Left lung (tissue), 10 donors: ENCODE measurements around the gene COL4A2. TPM values are rescaled to one million over a fixed set of nuclear protein-coding genes. Genes with fewer than 3 reads are reported as not detected.

Experiments used
- ATAC-seq: fragments of 200-7000 bp; cut with Tn5 transposase; one replicate; pipeline ENCODE4 v1.9.1; 2020; ENCODE audit warnings: moderate library complexity
- DNase-seq, 4 donors: peaks; one replicate each; pipeline ENCODE4 v3.0.0-alpha.2; 2013 to 2020
- H3K27ac ChIP-seq, 2 donors: fragments of 200-600 bp; sonication (generic) in 1 of 2; one replicate each; pipeline versions ENCODE4 v1.5.0 to v1.8.0; 2020 to 2021
- H3K27me3 ChIP-seq, 2 donors: fragments of 200-600 bp; sonication (generic) in 1 of 2; one replicate each; pipeline versions ENCODE4 v1.5.0 to v1.8.0; 2020 to 2021
- H3K36me3 ChIP-seq, 2 donors: fragments of 200-600 bp; sonication (generic) in 1 of 2; one replicate each; pipeline versions ENCODE4 v1.5.0 to v1.8.0; 2020 to 2021
- H3K4me1 ChIP-seq, 2 donors: fragments of 200-600 bp; one replicate each; pipeline ENCODE4 v1.8.0; 2021
- H3K4me3 ChIP-seq, 2 donors: fragments of 200-600 bp; sonication (generic) in 1 of 2; one replicate each; pipeline versions ENCODE4 v1.5.0 to v1.8.0; 2020 to 2021; ENCODE audit warnings: mild to moderate bottlenecking in 1 of 2
- H3K9me3 ChIP-seq, 2 donors: fragments of 200-600 bp; sonication (generic) in 1 of 2; one replicate each; pipeline versions ENCODE4 v1.5.0 to v1.8.0; 2020 to 2021
- intact Hi-C, 2 donors: fragments of 100-400 bp; cut with DNase I; formaldehyde crosslinking; loops; one replicate each; pipeline versions ENCODE4 v1.11.2 to v1.14.2; 2022
- polyA plus RNA-seq, 6 donors: library from polyadenylated mRNA; unstranded; fragments of 120-200 nt; gene quantifications; one replicate each; pipeline ENCODE4 v1.2.1, GENCODE V29; 2013; ENCODE audit not compliant: insufficient read length in 6 of 6
- total RNA-seq, 2 donors: library from RNA; stranded (reverse); fragmentation: NEBNext Ultra II Directional; extraction: Animal tissue kit (Norgen Biotek cat#: 25700); gene quantifications; one replicate each; pipeline ENCODE4 v1.2.1, GENCODE V29; 2021
- TF ChIP-seq, protein P1 (sequence below), 2 donors: fragments of 200-600 bp; sonication (generic) in 1 of 2; IDR thresholded peaks; one replicate each; pipeline versions ENCODE4 v1.5.0 to v1.8.0; 2021; ENCODE audit warnings: antibody characterized with exemption in 2 of 2
- donor health status: DM: no; HTN: yes; CAD: no.
- donor health status: DM: no; HTN: no; CAD: no.

The COL4A2 gene
- total and polyA plus RNA-seq, 8 donors: 307 to 638 (median 395) TPM

DNA sequence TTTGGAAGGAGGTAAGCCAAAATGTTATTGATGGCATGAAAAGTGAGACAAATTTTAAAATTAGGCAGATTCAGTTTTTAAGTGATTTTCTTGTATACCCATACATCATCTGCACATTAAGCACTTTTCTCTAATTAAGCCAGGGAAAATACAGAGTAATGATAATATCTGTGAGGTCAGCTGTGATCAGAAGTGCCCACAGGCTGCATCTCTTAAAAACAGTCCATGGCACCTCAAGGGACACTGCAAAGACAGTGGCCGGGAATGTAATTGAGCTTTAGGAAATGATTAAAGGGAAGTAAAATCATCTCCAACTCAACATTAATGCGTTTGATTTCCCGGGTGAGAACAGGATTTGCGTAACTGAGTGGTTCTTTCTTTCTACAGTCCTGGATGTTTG lies 2.1 kb upstream of the COL4A2 start:
- H3K27me3 ChIP-seq: peaks cover 22 to 72% of the 10 kb centered on the region in 2 donors
- intact Hi-C loops: no loop called here
- peaks cover 3 to 8% of the 10 kb centered on the region in 2 donors for H3K4me1 ChIP-seq
- no peaks in the 10 kb centered on the region for H3K9me3 ChIP-seq
- peak overlapping the region; percentile 55 to 71 for H3K4me3 ChIP-seq
- TF ChIP-seq, protein P1, sequence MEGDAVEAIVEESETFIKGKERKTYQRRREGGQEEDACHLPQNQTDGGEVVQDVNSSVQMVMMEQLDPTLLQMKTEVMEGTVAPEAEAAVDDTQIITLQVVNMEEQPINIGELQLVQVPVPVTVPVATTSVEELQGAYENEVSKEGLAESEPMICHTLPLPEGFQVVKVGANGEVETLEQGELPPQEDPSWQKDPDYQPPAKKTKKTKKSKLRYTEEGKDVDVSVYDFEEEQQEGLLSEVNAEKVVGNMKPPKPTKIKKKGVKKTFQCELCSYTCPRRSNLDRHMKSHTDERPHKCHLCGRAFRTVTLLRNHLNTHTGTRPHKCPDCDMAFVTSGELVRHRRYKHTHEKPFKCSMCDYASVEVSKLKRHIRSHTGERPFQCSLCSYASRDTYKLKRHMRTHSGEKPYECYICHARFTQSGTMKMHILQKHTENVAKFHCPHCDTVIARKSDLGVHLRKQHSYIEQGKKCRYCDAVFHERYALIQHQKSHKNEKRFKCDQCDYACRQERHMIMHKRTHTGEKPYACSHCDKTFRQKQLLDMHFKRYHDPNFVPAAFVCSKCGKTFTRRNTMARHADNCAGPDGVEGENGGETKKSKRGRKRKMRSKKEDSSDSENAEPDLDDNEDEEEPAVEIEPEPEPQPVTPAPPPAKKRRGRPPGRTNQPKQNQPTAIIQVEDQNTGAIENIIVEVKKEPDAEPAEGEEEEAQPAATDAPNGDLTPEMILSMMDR (IDR thresholded peaks at IDR 0.05): no peak
- no peaks in the 10 kb centered on the region for H3K36me3 ChIP-seq
- DNase-seq: no peak
- peak overlapping the region; percentile 79 to 85 for H3K27ac ChIP-seq
- no peak for ATAC-seq

DNA sequence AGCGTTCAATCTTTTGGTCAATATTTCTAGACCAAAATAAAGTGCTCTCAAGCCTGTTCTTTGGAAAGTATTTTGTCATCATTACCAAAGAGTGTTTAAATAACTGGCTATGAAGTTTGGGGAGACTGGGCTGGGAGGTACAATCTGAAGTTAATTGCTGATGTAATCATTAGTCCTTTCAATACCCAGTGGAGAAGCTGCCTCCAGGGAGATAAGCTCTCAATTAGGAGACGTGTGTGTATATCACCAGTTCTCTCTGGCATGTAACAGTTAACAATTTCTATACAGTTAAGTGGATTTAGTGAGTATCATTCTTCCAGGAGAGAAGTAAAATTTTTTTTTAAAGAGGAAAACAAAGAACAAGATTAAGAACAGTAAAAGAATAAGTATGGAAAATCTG lies 1.5 kb upstream of the COL4A2 start:
- intact Hi-C loops: no loop called here
- Histone ChIP-seq H3K36me3 (no peaks in the 10 kb centered on the region), H3K27ac (peak overlapping the region; percentile 79 to 85), H3K4me3 (peak overlapping the region; percentile 55 to 71), H3K4me1 (peaks cover 0 to 12% of the 10 kb centered on the region in 2 donors), H3K9me3 (no peaks in the 10 kb centered on the region), H3K27me3 (peaks cover 22 to 77% of the 10 kb centered on the region in 2 donors)
- ATAC-seq (no peak), DNase-seq (no peak)
- TF ChIP-seq, protein P1 (IDR thresholded peaks at IDR 0.05): no peak

DNA sequence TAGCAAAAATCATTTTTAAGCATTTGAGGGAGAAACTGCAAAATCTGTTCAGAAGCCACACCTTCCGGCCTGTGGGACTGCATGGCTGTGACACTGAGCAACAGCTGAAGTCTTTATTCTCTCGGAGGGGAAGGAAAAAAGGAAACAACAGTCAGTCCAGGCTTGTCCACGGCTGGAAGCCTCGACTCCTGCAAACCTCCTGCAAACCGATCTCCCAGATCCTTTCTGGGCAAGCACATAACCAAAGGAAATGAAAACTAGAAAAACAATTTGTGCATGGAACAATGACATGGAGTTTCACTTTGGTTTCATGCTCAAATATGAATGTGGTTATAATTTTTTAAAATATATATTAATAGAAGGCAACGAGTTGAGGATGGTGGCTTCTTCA lies 1.1 kb upstream of the COL4A2 start:
- peaks cover 0 to 16% of the 10 kb centered on the region in 2 donors for H3K4me1 ChIP-seq
- peaks cover 22 to 81% of the 10 kb centered on the region in 2 donors for H3K27me3 ChIP-seq
- H3K27ac ChIP-seq: peak overlapping the region; percentile 79 to 85
- DNase-seq (no peak), ATAC-seq (no peak)
- no peaks in the 10 kb centered on the region for H3K9me3 ChIP-seq
- intact Hi-C loops: no loop called here
- H3K4me3 ChIP-seq: peak overlapping the region; percentile 55 to 71
- peaks cover 0 to 2% of the 10 kb centered on the region in 2 donors for H3K36me3 ChIP-seq
- TF ChIP-seq, protein P1 (IDR thresholded peaks at IDR 0.05): no peak

DNA sequence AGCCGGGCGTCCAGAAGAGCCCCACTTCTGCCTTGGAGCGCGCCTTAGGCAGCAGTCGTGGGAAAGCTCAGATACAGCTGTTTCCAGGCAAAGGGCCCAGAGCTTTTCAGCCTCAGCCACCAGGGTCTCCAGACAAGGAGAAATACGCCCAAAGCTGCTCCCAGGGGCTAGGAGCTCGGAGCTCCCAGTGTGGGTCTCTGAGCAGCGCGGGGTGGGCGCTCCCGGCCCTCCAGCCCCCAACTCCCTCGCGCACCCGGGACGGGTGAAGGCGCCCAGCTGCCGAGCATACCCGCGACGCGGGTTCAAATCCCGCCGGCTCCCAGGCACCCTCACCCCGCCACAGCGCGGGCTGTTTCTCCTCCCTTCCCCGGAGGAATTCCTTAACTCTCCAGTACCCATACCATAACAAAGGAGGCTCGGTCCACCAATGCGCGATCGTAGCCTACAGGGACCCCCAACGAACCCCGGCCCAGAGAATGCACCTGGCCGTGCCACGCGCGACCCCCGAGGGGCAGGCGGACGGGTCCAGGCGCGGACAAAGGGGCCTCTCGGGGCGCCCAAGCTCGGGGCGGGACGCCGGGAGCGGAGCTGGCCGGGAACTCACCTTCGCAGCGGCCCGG lies 634 bp upstream of the COL4A2 start:
- peak overlapping the region; percentile 55 to 71 for H3K4me3 ChIP-seq
- peaks cover 0 to 21% of the 10 kb centered on the region in 2 donors for H3K4me1 ChIP-seq
- H3K36me3 ChIP-seq: peaks cover 0 to 4% of the 10 kb centered on the region in 2 donors
- no peak for ATAC-seq
- peak overlapping the region; percentile 79 to 85 for H3K27ac ChIP-seq
- intact Hi-C loops: no loop called here
- H3K27me3 ChIP-seq: peaks cover 22 to 86% of the 10 kb centered on the region in 2 donors
- DNase-seq: no peak
- TF ChIP-seq, protein P1 (IDR thresholded peaks at IDR 0.05): no peak
- H3K9me3 ChIP-seq: no peaks in the 10 kb centered on the region

DNA sequence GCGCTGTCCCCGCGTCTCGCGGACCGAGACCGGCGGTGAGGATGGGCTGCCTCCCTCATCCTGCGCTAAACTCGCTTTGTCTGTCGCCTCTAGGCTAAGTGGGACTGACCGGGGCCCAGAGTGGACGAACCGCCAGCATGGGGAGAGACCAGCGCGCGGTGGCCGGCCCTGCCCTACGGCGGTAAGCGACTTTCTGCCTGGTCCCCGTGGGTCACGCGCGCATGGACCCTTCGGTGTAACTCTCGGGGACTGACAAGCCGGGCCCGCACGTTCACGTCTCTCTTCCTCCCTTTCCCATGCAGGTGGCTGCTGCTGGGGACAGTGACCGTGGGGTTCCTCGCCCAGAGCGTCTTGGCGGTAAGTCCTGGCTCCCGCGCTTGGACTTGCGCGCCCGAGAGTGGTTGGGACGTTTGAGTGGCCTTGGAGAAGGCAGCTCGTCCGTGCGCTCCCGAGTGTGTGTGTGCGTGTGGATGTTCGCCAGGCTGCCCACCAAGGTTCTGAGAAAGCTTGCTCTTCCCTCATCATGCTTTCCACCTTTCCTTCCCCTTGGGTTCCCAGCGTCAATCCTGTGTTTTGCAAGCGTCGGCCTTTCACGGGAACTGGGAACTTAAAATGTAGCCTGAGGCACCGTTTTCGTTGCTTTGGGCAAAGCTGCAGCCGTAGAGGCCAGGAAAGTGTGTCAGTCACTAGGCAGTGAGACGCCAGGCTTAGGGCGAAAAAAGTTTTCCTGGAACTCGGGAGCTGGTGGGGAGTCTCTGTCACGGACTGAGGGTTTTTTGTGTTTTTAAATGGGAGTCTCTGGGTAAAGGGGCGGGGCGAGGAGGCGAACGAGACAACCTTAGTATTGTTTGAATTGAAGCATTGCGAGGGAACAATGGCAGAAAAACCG lies 927 bp downstream of the COL4A2 start:
- Histone ChIP-seq H3K4me3 (peak overlapping the region; percentile 55 to 71), H3K27ac (peak overlapping the region; percentile 79 to 85), H3K27me3 (peaks cover 22 to 93% of the 10 kb centered on the region in 2 donors), H3K36me3 (peaks cover 0 to 4% of the 10 kb centered on the region in 2 donors), H3K4me1 (peaks cover 0 to 29% of the 10 kb centered on the region in 2 donors), H3K9me3 (no peaks in the 10 kb centered on the region)
- DNase-seq (peak in 2 of 4 donors; percentile 51 to 71), ATAC-seq (peak; percentile 8)
- TF ChIP-seq, protein P1 (IDR thresholded peaks at IDR 0.05): no peak
- intact Hi-C loops: no loop called here
